Loucy (cell line): ENCODE results near the gene HMCN1.

Experiments
- EZH2phosphoT487 ChIP-seq: fragments of 200-600 bp; IDR thresholded peaks from 2 replicates; pipeline ENCODE4 v1.6.1; 2018; ENCODE audit warnings: antibody characterized with exemption, mild to moderate bottlenecking, moderate library complexity, borderline replicate concordance
- TF ChIP-seq, protein P1 (sequence below): fragments of 200-600 bp; sonication (generic); conservative IDR thresholded peaks from 2 replicates; pipeline ENCODE4 v1.5.1; 2014; ENCODE audit warnings: mild to moderate bottlenecking, antibody characterized with exemption, low read length

DNA sequence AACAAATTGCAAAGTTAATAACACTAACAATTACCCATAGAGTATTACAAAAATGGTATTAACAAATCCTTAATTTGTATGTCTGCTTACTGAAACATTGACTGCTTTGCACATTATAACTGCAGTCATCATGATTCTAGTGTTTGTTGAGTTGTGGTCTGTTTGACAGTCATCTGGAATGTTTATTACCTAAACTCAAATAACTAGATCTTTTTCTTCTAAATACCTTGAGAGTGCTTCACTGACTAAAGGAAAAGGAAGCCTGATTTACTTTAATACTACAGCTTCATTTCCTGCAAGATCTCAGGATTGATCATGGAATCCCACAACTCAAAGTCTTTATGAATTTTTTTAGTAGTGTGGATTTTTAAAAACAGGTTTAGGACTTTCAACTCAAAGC, 70.0 kb downstream of the HMCN1 start:
- TF ChIP-seq, protein P1, sequence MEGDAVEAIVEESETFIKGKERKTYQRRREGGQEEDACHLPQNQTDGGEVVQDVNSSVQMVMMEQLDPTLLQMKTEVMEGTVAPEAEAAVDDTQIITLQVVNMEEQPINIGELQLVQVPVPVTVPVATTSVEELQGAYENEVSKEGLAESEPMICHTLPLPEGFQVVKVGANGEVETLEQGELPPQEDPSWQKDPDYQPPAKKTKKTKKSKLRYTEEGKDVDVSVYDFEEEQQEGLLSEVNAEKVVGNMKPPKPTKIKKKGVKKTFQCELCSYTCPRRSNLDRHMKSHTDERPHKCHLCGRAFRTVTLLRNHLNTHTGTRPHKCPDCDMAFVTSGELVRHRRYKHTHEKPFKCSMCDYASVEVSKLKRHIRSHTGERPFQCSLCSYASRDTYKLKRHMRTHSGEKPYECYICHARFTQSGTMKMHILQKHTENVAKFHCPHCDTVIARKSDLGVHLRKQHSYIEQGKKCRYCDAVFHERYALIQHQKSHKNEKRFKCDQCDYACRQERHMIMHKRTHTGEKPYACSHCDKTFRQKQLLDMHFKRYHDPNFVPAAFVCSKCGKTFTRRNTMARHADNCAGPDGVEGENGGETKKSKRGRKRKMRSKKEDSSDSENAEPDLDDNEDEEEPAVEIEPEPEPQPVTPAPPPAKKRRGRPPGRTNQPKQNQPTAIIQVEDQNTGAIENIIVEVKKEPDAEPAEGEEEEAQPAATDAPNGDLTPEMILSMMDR, result no peak
- TF ChIP-seq EZH2phosphoT487, result no peak
